HCT116 (cell line): ENCODE data around the gene GAD1. TPM values are rescaled to one million over a fixed set of nuclear protein-coding genes. Genes with fewer than 3 reads are reported as not detected.

Experiments used
- ATAC-seq: fragments of 200-7000 bp; cut with Tn5 transposase; 2 replicates; pipeline ENCODE4 v1.9.1; 2020; ENCODE audit warnings: mild to moderate bottlenecking, moderate library complexity
- BruUV-seq: library from RNA; stranded (reverse); fragments of 400-500 nt; replicated peaks from 2 replicates; lab custom pipeline; 2021; lab: Mats Ljungman, UMichigan
- CTCF ChIA-PET: fragments of 300-600 bp; sonication (Branson Sonifier 250); formaldehyde crosslinking; loops from one replicate; lab custom pipeline; 2021; ENCODE audit warnings: antibody characterized with exemption; lab: Charles Lee
- POLR2A ChIA-PET: fragments of 300-600, 350-600 bp; sonication (Branson Sonifier 250); formaldehyde crosslinking; loops from one replicate; lab custom pipeline; 2021; ENCODE audit warnings: antibody characterized with exemption; lab: Charles Lee
- RAD21 ChIA-PET, 2 experiments: fragments of 300-600 bp; sonication (Branson Sonifier 250); formaldehyde crosslinking; loops; one replicate each; lab custom pipeline; 2023; ENCODE audit warnings: low total read pairs in 2 of 2; ENCODE audit not compliant: uncharacterized antibody in 2 of 2, unreplicated experiment in 2 of 2, low non-redundant PET in 1 of 2; lab: Charles Lee
- DNase-seq: peaks from one replicate; pipeline ENCODE4 v3.0.0-alpha.2; 2010; ENCODE audit warnings: low read depth, low spot score
- H2AFZ ChIP-seq: fragments of 200-600 bp; shearing (Covaris generic), sonication (generic); 2 replicates; pipeline ENCODE4 v1.6.1; 2017; ENCODE audit warnings: low read depth, mixed run types, mixed read lengths, antibody characterized with exemption, low read length; ENCODE audit not compliant: poor library complexity, severe bottlenecking
- H3K27ac ChIP-seq: 2 replicates; pipeline ENCODE4 v1.5.1; 2012; ENCODE audit warnings: low read depth, low read length
- H3K27me3 ChIP-seq: fragments of 200-600 bp; sonication (generic); 2 replicates; pipeline ENCODE4 v1.6.1; 2016; ENCODE audit warnings: mixed run types, low read length, mixed read lengths; ENCODE audit not compliant: insufficient read depth
- H3K36me3 ChIP-seq, 2 experiments: fragments of 200-500 bp in 1 of 2; fragments of 200-600 bp in 1 of 2; sonication (Bioruptor generic) in 1 of 2; sonication (generic) in 1 of 2; 2 replicates each; pipeline versions ENCODE4 v1.5.1 to v1.6.1; 2014 to 2016; ENCODE audit warnings: low read length in 2 of 2, inconsistent platforms in 1 of 2, mixed read lengths in 1 of 2, mixed run types in 1 of 2; ENCODE audit not compliant: insufficient read depth in 2 of 2, control insufficient read depth in 1 of 2
- H3K4me1 ChIP-seq, 2 experiments: fragments of 200-600 bp in 1 of 2; sonication (generic) in 1 of 2; 2 replicates each; pipeline versions ENCODE4 v1.5.1 to v1.6.1; 2012 to 2017; ENCODE audit warnings: low read length in 2 of 2, inconsistent platforms in 1 of 2, mild to moderate bottlenecking in 1 of 2, mixed read lengths in 1 of 2, mixed run types in 1 of 2, moderate library complexity in 1 of 2; ENCODE audit not compliant: insufficient read depth in 2 of 2, control insufficient read depth in 1 of 2
- H3K4me2 ChIP-seq: fragments of 200-600 bp; sonication (generic); 2 replicates; pipeline ENCODE4 v1.6.1; 2017; ENCODE audit warnings: mixed run types, low read length, mixed read lengths
- H3K4me3 ChIP-seq, 2 experiments: fragments of 200-600 bp in 1 of 2; sonication (generic) in 1 of 2; replicated peaks in 1 of 2; 2 replicates each; pipeline ENCODE4 v1.5.1; 2011 to 2016; ENCODE audit warnings: low read length in 2 of 2, control low read depth in 1 of 2, low read depth in 1 of 2, mild to moderate bottlenecking in 1 of 2, mixed read lengths in 1 of 2, mixed run types in 1 of 2
- H3K79me2 ChIP-seq: fragments of 200-600 bp; sonication (generic); 2 replicates; pipeline ENCODE4 v1.6.1; 2017; ENCODE audit warnings: mild to moderate bottlenecking, mixed run types, low read length, moderate library complexity, mixed read lengths; ENCODE audit not compliant: insufficient read depth
- H3K9ac ChIP-seq: fragments of 200-600 bp; sonication (generic); 2 replicates; pipeline ENCODE4 v1.6.1; 2016; ENCODE audit warnings: low read length, mixed read lengths
- H3K9me2 ChIP-seq: fragments of 200-600 bp; sonication (generic), shearing (Covaris generic); 2 replicates; pipeline ENCODE4 v1.6.1; 2017; ENCODE audit warnings: mixed run types, mild to moderate bottlenecking, moderate library complexity; ENCODE audit not compliant: insufficient read depth
- H3K9me3 ChIP-seq, 2 experiments: fragments of 200-500 bp in 1 of 2; fragments of 200-600 bp in 1 of 2; sonication (Bioruptor generic) in 1 of 2; sonication (generic) in 1 of 2; 2 replicates each; pipeline ENCODE4 v1.6.1; 2014 to 2017; ENCODE audit warnings: low read length in 2 of 2, mixed read lengths in 2 of 2, inconsistent platforms in 1 of 2, low read depth in 1 of 2, mild to moderate bottlenecking in 1 of 2, mixed run types in 1 of 2, moderate library complexity in 1 of 2; ENCODE audit not compliant: control insufficient read depth in 1 of 2, insufficient read depth in 1 of 2
- H4K20me1 ChIP-seq: fragments of 200-600 bp; sonication (generic), shearing (Covaris generic); 2 replicates; pipeline ENCODE4 v1.6.1; 2017; ENCODE audit warnings: mixed run types, mild to moderate bottlenecking, moderate library complexity; ENCODE audit not compliant: insufficient read depth
- ATF3 ChIP-seq: IDR thresholded peaks from 2 replicates; pipeline ENCODE4 v1.6.1; 2012
- CBX3 ChIP-seq: IDR thresholded peaks from 2 replicates; pipeline ENCODE4 v1.6.1; 2012; ENCODE audit warnings: low read depth
- CEBPB ChIP-seq: IDR thresholded peaks from 2 replicates; pipeline ENCODE4 v1.6.1; 2012; ENCODE audit warnings: low read depth
- EGR1 ChIP-seq: IDR thresholded peaks from 2 replicates; pipeline ENCODE4 v1.6.1; 2012; ENCODE audit warnings: low read depth
- ELF1 ChIP-seq: IDR thresholded peaks from 2 replicates; pipeline ENCODE4 v1.6.1; 2012; ENCODE audit warnings: low read depth, borderline replicate concordance
- EZH2phosphoT487 ChIP-seq: fragments of 200-600 bp; IDR thresholded peaks from 2 replicates; pipeline ENCODE4 v1.6.1; 2018; ENCODE audit warnings: antibody characterized with exemption, borderline replicate concordance
- FOSL1 ChIP-seq: IDR thresholded peaks from 2 replicates; pipeline ENCODE4 v1.6.1; 2012; ENCODE audit warnings: low read depth
- JUND ChIP-seq: IDR thresholded peaks from 2 replicates; pipeline ENCODE4 v1.6.1; 2012
- MAX ChIP-seq: IDR thresholded peaks from 2 replicates; pipeline ENCODE4 v1.6.1; 2012
- RAD21 ChIP-seq: IDR thresholded peaks from 2 replicates; pipeline ENCODE4 v1.6.1; 2012; ENCODE audit warnings: low read depth, mild to moderate bottlenecking
- SIN3A ChIP-seq: IDR thresholded peaks from 2 replicates; pipeline ENCODE4 v1.6.1; 2012; ENCODE audit warnings: low read depth
- SRF ChIP-seq: IDR thresholded peaks from 2 replicates; pipeline ENCODE4 v1.6.1; 2012; ENCODE audit warnings: low read depth
- TCF7L2 ChIP-seq: IDR thresholded peaks from 2 replicates; pipeline ENCODE4 v1.7.0; 2011; ENCODE audit warnings: borderline replicate concordance, inconsistent platforms; ENCODE audit not compliant: insufficient read depth, insufficient read length; ENCODE audit errors: extremely low read depth
- YY1 ChIP-seq: IDR thresholded peaks from 2 replicates; pipeline ENCODE4 v1.6.1; 2011; ENCODE audit warnings: low read length, low read depth, moderate library complexity, mild to moderate bottlenecking; ENCODE audit not compliant: insufficient replicate concordance; ENCODE audit errors: extremely low read depth
- ZFX ChIP-seq: fragments of 450-650 bp; IDR thresholded peaks from 2 replicates; pipeline ENCODE4 v1.6.1; 2017
- ZNF274 ChIP-seq: fragments of 200-500 bp; sonication (Bioruptor generic); IDR thresholded peaks from 2 replicates; pipeline ENCODE4 v1.6.1; 2014; ENCODE audit warnings: mild to moderate bottlenecking, low read depth, low read length, inconsistent platforms
- intact Hi-C: fragments of 100-400 bp; cut with micrococcal nuclease; formaldehyde crosslinking; loops from 2 replicates; pipeline ENCODE4 v1.10.0; 2022
- total RNA-seq: library from RNA; stranded (reverse); gene quantifications from one replicate; pipeline ENCODE4 v1.2.1, GENCODE V29; 2021; ENCODE audit not compliant: unreplicated experiment

GAD1 gene
- total RNA-seq, 1 experiment from 2014 or later = 11.0 TPM

- CTCF ChIA-PET = no interaction called here
- Histone ChIP-seq H3K9ac (no peak overlapping the region), H3K4me2 (no peak overlapping the region), H3K4me3 (no peak overlapping the region), H4K20me1 (no peaks in the 10 kb centered on the region), H3K27ac (no peak overlapping the region), H2AFZ (no peak overlapping the region), H3K27me3 (no peaks in the 10 kb centered on the region), H3K4me1 (peaks cover 0 to 13% of the 10 kb centered on the region in 2 experiments; a peak in 2 of 4 replicates), H3K79me2 (no peaks in the 10 kb centered on the region), H3K9me3 (no peaks in the 10 kb centered on the region), H3K9me2 (no peaks in the 10 kb centered on the region), H3K36me3 (no peaks in the 10 kb centered on the region)
- DNase-seq = no peak
- TF ChIP-seq RAD21 = no peak
- no peak for TF ChIP-seq ATF3
- TF ChIP-seq CBX3 = no peak
- TF ChIP-seq CEBPB = no peak
- no peak for TF ChIP-seq FOSL1
- TF ChIP-seq YY1 = no peak
- no peak for TF ChIP-seq SRF
- no peak for TF ChIP-seq ZNF274
- no peak for TF ChIP-seq SIN3A
- no peak for TF ChIP-seq MAX
- TF ChIP-seq EZH2phosphoT487 = no peak
- no peak for TF ChIP-seq JUND
- no peak for TF ChIP-seq ZFX
- TF ChIP-seq EGR1 = no peak
- no peak for TF ChIP-seq ELF1
- no peak for TF ChIP-seq TCF7L2
- no TSS peak for BruUV-seq
- POLR2A ChIA-PET = no interaction called here
- intact Hi-C loops = no loop called here
- no peak for ATAC-seq
- RAD21 ChIA-PET = no interaction called here
These were observed 52.8 kb downstream of the GAD1 start for GRCh38 chr2:170869461-170869860.
